Head of caudate nucleus (tissue), 42 donors: Measurements from ENCODE around the gene PRKRA.
"Not testable (repeated sequence)": the region's sequence is repeated elsewhere in the genome, so short reads cannot be mapped to it uniquely, and the experiment has no call there.

Experiments used
- DNase-seq, 42 donors: peaks; one replicate each; pipeline versions ENCODE4 v3.0.0 to v3.0.0-alpha.2; 2020 to 2021; ENCODE audit warnings: mixed read lengths in 7 of 42
- intact Hi-C: fragments of 100-400 bp; cut with DNase I; formaldehyde crosslinking; loops from one replicate; pipeline ENCODE4 v1.15.0; 2022

The PRKRA gene

DNA sequence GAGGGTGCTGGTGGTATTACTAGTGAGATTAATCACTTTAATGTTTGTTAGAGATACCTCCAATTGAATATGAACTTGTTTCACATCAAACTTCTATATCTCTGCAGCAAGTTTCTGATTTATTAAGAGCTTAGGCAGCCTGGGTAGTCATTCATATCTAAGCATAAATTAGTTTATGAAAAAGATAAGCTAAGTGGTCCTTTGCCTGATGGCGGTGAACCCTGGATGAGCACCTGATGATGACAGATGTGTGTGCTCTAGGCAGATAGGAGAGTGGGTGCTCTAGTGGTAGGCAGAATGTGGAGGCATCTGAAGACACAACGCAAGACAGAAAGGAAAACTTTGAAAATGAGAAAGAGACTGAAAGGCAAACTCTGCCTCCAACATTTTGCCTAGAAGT lies 22.4 kb upstream of the PRKRA start:
- intact Hi-C loops: no loop called here
- DNase-seq: no peak

GRCh38 chr2:178471313-178471712 lies 20.3 kb upstream of the PRKRA start:
- DNase-seq, intact Hi-C loops: not testable (repeated sequence)

DNA sequence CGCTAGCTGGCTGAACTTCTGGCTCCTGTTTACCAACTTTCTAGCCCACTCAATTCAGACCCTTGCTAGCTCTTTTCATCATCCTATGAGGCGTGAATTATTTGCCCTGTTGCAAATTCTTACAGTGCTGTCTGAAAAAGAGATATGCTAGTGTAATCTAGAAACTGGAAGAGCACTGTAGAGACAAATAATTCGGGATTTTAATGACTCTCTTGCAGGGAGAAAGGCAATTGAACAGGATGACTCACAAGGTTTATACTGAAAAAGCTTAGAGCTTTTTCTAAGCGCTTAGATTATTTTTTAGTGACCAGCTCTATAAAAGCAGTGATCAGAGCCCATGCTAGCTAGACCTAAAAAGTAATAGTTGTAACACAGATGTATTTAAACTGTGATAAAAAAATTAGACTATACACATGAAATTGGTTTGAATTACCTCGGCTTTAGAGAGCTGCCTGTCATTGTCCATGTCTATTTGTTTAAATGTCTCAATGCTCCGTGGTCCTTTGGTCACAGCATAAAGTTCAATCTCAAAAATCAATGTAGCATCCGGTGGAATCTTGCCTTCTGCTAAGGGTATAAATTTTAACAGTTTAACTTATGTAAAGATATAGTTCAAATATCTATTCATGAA lies 18.4 kb upstream of the PRKRA start:
- intact Hi-C loops: no loop called here
- no peak for DNase-seq

- no peak for DNase-seq
- intact Hi-C loops: no loop called here
These were observed 6.5 kb upstream of the PRKRA start for GRCh38 chr2:178457390-178457886.

DNA sequence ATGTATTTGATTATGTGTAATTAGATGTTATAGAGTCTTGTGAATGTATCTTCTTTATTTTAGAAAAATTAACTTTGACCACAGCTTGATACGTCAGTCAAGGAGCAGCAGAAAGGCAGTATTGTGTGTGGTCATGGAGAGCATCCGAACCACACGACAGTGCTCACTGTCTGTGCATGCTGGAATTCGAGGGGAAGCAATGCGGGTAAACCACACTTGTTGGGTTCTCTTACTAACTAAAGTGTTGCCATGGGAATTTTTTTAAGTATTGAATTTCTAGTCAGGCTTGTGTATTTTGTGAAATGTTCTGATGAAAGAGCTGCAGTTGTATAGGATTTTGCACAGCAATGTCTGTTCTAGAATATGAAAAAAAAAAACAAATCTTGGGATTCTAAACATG lies 5.0 kb upstream of the PRKRA start:
- intact Hi-C loops: no loop called here
- DNase-seq: no peak

DNA sequence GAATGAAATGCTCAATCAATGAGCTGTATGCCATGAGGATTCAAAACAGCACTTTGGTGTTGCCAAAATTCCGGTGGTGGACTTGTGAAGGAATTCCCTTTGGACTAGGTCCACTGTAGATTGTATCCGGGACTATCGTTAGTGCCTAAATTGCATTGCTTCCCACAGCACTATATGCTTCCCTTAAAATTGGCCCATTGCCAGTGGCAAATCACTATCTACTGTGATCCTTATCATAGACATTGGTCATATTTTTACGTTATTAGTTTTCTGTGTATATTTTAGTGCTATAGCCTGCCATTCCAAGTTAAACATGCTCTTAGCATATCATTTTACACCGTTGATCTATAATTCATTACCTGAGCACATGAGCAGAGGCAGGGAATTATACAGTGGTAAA lies 1.9 kb upstream of the PRKRA start:
- intact Hi-C loops: no loop called here
- DNase-seq: no peak

DNA sequence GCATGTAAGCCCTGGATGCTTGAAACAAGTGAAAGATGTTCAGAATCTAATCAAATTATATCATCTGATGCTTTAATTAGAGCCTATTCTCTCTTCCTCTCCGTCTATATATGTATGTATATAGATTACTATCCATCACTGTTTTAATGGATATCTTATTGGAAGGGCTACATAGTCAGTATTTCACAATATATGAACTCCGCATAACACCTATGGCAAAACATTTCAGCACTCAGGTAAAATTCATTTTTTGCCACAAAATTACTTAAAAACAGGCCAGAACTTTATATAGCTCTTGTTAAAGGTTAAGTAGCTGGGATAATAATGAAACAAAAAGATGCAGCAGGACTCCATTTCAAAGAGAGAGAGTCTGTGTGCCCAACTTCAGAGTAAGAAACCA lies 1.4 kb upstream of the PRKRA start:
- DNase-seq: no peak
- intact Hi-C loops: no loop called here

DNA sequence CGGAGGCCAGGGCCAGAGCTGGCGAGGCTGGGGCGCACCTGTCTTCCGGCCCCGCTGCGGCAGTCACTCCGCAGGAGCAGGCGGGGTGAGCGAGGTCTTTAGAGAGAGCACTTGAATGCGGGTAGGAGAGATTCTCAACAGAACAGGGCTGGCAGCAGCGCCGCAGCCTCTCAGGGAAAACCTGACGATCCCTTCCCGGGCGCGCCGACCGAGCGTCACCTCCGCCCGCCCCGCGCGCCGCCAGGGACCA lies 526 bp downstream of the PRKRA start:
- DNase-seq: peak in 11 of 42 donors; percentile 26 to 82 (median 72)
- intact Hi-C loops: no loop called here

- DNase-seq: peak in 2 of 42 donors; percentile 3 to 11
- intact Hi-C loops: no loop called here
These were observed 1.1 kb downstream of the PRKRA start for GRCh38 chr2:178449700-178450523.

- intact Hi-C loops: no loop called here
- DNase-seq: no peak
These were observed 1.9 kb downstream of the PRKRA start for GRCh38 chr2:178448968-178449661.

DNA sequence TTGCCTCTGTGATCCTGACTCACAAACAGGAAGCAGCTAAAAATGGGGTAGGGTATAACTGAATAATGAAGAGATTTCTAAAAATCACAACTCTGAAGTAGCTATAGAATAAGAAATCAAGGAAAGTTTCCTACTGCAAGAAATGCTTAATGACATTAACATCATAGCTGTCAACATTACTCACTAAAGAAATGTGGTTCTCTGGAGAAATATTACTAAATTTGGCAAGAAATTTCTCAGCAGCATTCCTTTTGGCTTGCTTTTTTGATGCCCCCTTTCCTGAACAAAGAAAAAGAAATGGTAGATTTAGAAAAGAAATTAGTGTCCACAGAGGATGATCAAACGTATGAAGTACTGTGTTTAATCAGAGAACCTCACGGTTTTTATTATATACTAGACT lies 9.5 kb downstream of the PRKRA start:
- no peak for DNase-seq
- intact Hi-C loops: no loop called here

GRCh38 chr2:178436662-178437061 lies 14.3 kb downstream of the PRKRA start:
- intact Hi-C loops: no loop called here
- no peak for DNase-seq

DNA sequence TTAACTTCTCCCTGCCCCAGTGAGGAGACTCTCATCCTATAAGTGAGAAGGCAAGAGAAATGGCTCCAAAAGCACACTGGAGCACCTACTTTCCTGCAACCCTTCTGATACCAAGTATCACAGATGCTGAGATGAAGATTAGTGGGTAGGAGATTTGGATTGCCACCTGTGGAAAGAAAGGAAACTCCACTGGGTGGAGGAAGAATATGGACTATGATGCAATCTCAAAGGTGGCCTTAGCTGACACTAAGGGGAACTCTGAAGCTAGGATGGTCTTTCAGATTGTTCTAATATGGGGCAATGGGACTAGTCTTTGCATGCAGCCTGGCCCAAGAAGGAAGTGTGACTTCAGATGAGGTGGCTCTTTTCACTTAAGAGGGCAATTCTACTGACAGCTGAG lies 21.6 kb downstream of the PRKRA start:
- no peak for DNase-seq
- intact Hi-C loops: no loop called here

- DNase-seq: no peak
- intact Hi-C loops: no loop called here
These were observed 22.6 kb downstream of the PRKRA start for GRCh38 chr2:178428396-178428806.

DNA sequence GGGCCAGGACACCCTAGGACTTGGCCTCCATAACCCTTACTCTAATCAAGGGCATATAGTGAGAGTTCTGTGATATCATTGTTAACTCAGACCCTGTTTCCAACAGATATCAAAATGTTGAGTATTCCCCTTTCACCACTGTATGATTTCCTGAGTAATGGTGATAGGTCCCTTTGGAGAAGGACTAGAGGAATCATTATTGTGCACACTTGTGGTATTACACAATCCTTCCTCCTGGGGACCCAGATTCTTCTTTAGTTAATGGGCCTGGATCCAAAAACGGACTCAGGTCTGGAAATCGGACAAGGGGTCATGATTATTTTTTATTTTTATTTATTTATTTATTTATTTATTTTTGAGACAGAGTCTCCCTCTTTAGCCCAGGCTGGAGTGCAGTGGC lies 23.5 kb downstream of the PRKRA start:
- intact Hi-C loops: no loop called here
- no peak for DNase-seq

DNA sequence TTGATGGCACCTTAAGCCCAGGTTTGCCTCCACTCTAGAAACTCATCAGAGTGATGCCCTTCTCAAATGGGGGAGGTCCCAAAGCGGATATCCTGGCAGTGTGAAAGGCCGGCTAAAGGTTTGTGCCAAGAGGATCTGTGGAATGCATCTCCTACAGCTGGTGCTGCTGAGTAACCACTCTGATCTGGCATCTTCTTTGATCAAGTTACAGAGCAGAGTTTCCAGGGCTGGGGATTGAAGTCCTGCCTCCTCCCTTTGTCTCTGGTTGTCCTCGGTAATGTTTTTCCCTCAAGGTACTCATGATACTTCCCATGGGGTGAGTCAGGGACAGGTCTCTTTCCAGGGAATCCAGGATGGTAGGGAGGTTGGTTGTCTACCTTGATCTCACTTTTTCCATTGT lies 24.6 kb downstream of the PRKRA start:
- DNase-seq: no peak
- intact Hi-C loops: no loop called here

GRCh38 chr2:178425255-178425827 lies 25.6 kb downstream of the PRKRA start:
- intact Hi-C loops: no loop called here
- DNase-seq: no peak

DNA sequence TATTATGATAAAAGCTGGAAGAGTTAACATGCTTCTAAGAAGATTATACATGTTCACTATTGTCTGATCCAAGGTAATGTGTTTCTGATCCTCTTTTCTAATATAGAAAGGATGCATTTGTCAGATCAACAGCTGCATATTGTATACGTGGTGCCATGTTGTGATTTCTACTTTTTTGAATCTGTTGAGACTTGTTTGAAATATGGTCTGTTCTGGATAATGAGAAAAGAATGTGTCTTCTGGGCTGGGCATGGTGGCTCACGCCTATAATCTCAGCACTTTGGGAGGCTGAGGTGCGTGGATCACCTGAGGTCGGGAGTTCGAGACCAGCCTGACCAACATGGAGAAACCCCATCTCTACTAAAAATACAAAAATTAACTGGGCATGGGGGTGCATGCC lies 27.2 kb downstream of the PRKRA start:
- intact Hi-C loops, DNase-seq: not testable (repeated sequence)

DNA sequence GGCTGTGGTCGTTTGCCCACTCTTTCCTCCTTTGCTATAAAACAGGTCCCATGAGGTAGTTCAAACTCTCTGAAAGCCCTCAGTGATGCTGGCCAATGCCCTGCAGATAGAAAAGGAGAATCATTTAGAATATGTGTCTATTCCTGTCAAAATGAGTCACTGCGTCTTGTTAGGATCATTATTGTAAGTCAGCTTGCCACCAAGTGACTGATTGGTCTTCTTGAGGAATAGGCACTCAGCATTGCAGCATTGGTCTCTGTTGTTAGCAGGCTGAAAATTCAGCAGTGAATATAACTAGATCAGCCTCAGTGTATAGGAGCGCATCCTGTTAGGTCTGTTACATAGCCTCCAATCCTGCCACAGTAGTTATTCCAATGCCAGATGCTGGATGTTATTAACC lies 28.9 kb downstream of the PRKRA start:
- intact Hi-C loops: no loop called here
- DNase-seq: no peak

DNA sequence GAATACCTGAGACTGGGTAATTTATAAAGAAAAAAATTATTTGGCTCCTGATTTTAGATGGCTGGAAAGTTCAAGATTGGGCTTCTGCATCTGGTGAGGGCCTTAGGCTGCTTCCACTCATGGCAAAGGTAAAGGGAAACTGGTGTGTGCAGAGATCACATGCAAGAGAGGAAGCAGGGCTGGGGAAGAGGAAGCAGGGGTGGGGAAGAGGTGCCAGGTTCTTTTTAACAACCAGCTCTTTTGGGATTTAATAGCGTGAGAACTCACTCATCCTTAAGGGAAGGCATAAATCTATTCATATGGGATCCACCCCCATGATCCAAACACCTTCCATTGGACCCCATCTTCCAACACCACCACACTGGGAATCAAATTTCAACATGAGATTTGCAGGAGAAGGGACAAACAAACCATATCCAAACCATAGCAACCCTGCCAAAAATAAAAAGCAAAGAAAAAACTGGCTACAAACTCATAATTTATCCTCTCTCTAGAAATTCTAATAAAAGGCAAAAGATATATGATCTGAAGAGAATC lies 30.4 kb downstream of the PRKRA start:
- DNase-seq: no peak
- intact Hi-C loops: no loop called here
